GM12878 (cell line): ENCODE results near the gene MEIOSIN. TPM values are rescaled to one million over a fixed set of nuclear protein-coding genes. Genes with fewer than 3 reads are reported as not detected.
A peak's percentile ranks its signal among the peaks of the same experiment; 100 is the strongest.

Source experiments
- ATAC-seq: fragments of 200-7000 bp; cut with Tn5 transposase; 3 replicates; pipeline ENCODE4 v1.9.1; 2020; ENCODE audit warnings: mild to moderate bottlenecking, moderate library complexity
- BruUV-seq: library from RNA; stranded (reverse); fragments of 400-500 nt; replicated peaks from 2 replicates; lab custom pipeline; 2021; lab: Mats Ljungman, UMichigan
- CTCF ChIA-PET: fragments of 300-600 bp; sonication (Branson Sonifier 250); formaldehyde crosslinking; extraction: SDS; loops from one replicate; lab custom pipeline; 2021; ENCODE audit warnings: inconsistent platforms; lab: Yijun Ruan, JAX
- POLR2A ChIA-PET: fragments of 350-600 bp; formaldehyde crosslinking; extraction: SDS; loops from one replicate; lab custom pipeline; 2021; ENCODE audit warnings: inconsistent platforms; lab: Charles Lee
- RAD21 ChIA-PET: fragments of 300-600 bp; sonication (Branson Sonifier 250); formaldehyde crosslinking; loops from one replicate; lab custom pipeline; 2023; ENCODE audit warnings: antibody characterized with exemption; ENCODE audit not compliant: unreplicated experiment; lab: Charles Lee
- SMC1A ChIA-PET: fragments of 300-600 bp; sonication (Branson Sonifier 250); formaldehyde crosslinking; loops from one replicate; lab custom pipeline; 2023; ENCODE audit not compliant: unreplicated experiment, uncharacterized antibody; lab: Charles Lee
- DNase-seq: peaks from one replicate; pipeline ENCODE4 v3.0.0-alpha.2; 2011; ENCODE audit warnings: low read depth, low spot score
- FAIRE-seq: peaks from 3 replicates; lab custom pipeline; 2011; peaks lifted over from hg19 to GRCh38; lab: Jason Lieb, UNC
- H2AFZ ChIP-seq: 2 replicates; pipeline ENCODE4 v1.6.0; 2011; ENCODE audit warnings: low read depth, low read length, control low read depth; ENCODE audit not compliant: control insufficient read depth
- H3K27ac ChIP-seq: 2 replicates; pipeline ENCODE4 v1.5.1; 2011; ENCODE audit warnings: control low read depth; ENCODE audit not compliant: control insufficient read depth, insufficient read depth
- H3K27me3 ChIP-seq, 2 experiments: replicated peaks in 1 of 2; 2 replicates each; pipeline versions ENCODE4 v1.6.0 to v1.6.1; 2011; ENCODE audit warnings: low read length in 1 of 2; ENCODE audit not compliant: control insufficient read depth in 2 of 2, insufficient read depth in 2 of 2
- H3K36me3 ChIP-seq, 2 experiments: 2 replicates each; pipeline ENCODE4 v1.5.1; 2011; ENCODE audit warnings: low read length in 1 of 2; ENCODE audit not compliant: control insufficient read depth in 2 of 2, insufficient read depth in 2 of 2
- H3K4me1 ChIP-seq: 2 replicates; pipeline ENCODE4 v1.6.1; 2011; ENCODE audit warnings: mild to moderate bottlenecking, low read length, moderate library complexity, mixed read lengths; ENCODE audit not compliant: control insufficient read depth, insufficient read depth
- H3K4me2 ChIP-seq: 2 replicates; pipeline ENCODE4 v1.6.0; 2011; ENCODE audit warnings: control low read depth; ENCODE audit not compliant: control insufficient read depth, insufficient read depth
- H3K4me3 ChIP-seq: fragments of 200-600 bp; sonication (generic); 2 replicates; pipeline ENCODE4 v1.5.1; 2016
- H3K79me2 ChIP-seq: 2 replicates; pipeline ENCODE4 v1.6.0; 2011; ENCODE audit warnings: low read length; ENCODE audit not compliant: control insufficient read depth, insufficient read depth
- H3K9ac ChIP-seq: 2 replicates; pipeline ENCODE4 v1.8.0; 2011; ENCODE audit warnings: low read length, control low read depth, mixed read lengths; ENCODE audit not compliant: control insufficient read depth, insufficient read depth
- H3K9me3 ChIP-seq: replicated peaks from 3 replicates; pipeline ENCODE4 v1.5.1; 2011; ENCODE audit warnings: mild to moderate bottlenecking, low read length; ENCODE audit not compliant: control insufficient read depth, insufficient read depth
- H4K20me1 ChIP-seq: 2 replicates; pipeline ENCODE4 v1.6.0; 2011; ENCODE audit not compliant: control insufficient read depth, insufficient read depth
- CHD1 ChIP-seq: IDR thresholded peaks from 2 replicates; pipeline ENCODE4 v1.6.1; 2012; ENCODE audit warnings: low read depth, low read length, improper control_type of control experiment
- CHD4 ChIP-seq: fragments of 200-600 bp; sonication (generic); IDR thresholded peaks from 2 replicates; pipeline ENCODE4 v1.6.1; 2016; ENCODE audit warnings: mild to moderate bottlenecking
- KDM1A ChIP-seq: fragments of 200-600 bp; sonication (generic); IDR thresholded peaks from 2 replicates; pipeline ENCODE4 v1.6.1; 2016; ENCODE audit warnings: borderline replicate concordance
- LARP7 ChIP-seq: fragments of 450-650 bp; IDR thresholded peaks from 2 replicates; pipeline ENCODE4 v1.6.1; 2017; ENCODE audit warnings: mild to moderate bottlenecking
- RB1 ChIP-seq: fragments of 450-650 bp; formaldehyde crosslinking; IDR thresholded peaks from 2 replicates; pipeline ENCODE4 v1.6.1; 2017; ENCODE audit warnings: mild to moderate bottlenecking, borderline replicate concordance
- SMAD1 ChIP-seq: fragments of 450-650 bp; IDR thresholded peaks from 2 replicates; pipeline ENCODE4 v1.6.1; 2018; ENCODE audit warnings: mild to moderate bottlenecking, low read depth; ENCODE audit not compliant: partially characterized antibody
- SMARCA5 ChIP-seq: fragments of 450-650 bp; IDR thresholded peaks from 2 replicates; pipeline ENCODE4 v1.6.1; 2017; ENCODE audit warnings: mild to moderate bottlenecking
- SMC3 ChIP-seq: IDR thresholded peaks from 2 replicates; pipeline ENCODE4 v1.6.1; 2011; ENCODE audit warnings: low read length, improper control_type of control experiment, borderline replicate concordance
- STAT1 ChIP-seq: fragments of 450-650 bp; conservative IDR thresholded peaks from 2 replicates; pipeline ENCODE4 v1.6.1; 2014; ENCODE audit warnings: antibody characterized with exemption, mild to moderate bottlenecking
- WRNIP1 ChIP-seq: IDR thresholded peaks from 2 replicates; pipeline ENCODE4 v1.6.1; 2011; ENCODE audit warnings: low read depth, low read length, improper control_type of control experiment, borderline replicate concordance
- YBX1 ChIP-seq: fragments of 450-650 bp; IDR thresholded peaks from 2 replicates; pipeline ENCODE4 v1.6.1; 2016; ENCODE audit warnings: antibody characterized with exemption
- ZNF622 ChIP-seq: fragments of 450-650 bp; IDR thresholded peaks from 2 replicates; pipeline ENCODE4 v1.6.1; 2017; ENCODE audit warnings: mild to moderate bottlenecking, inconsistent platforms
- WGBS: methylation state at CpG from one replicate; pipeline ENCODE4 v1.1.6; 2016; ENCODE audit warnings: low lambda C conversion rate; ENCODE audit not compliant: insufficient replicate concordance, insufficient coverage; ENCODE audit errors: missing lambda C conversion rate; 5-methylcytosine and 5-hydroxymethylcytosine counted together
- in situ Hi-C: fragments of 300-500 bp; cut with MboI; formaldehyde crosslinking; loops from 9 replicates; pipeline ENCODE4 v1.14.3; 2018; ENCODE audit warnings: mixed read lengths
- intact Hi-C: fragments of 100-400 bp; cut with micrococcal nuclease; formaldehyde crosslinking; loops from one replicate; pipeline ENCODE4 v1.14.2; 2022; ENCODE audit not compliant: unreplicated experiment
- polyA plus RNA-seq, 11 experiments: library from polyadenylated mRNA; depleted of rRNA in 4 of 11; unstranded in 6 of 11; stranded (reverse) in 5 of 11; fragments of >200 nt; fragmentation: Nextera tagmentation in 4 of 11; fragmentation: Illumina TruSeq in 1 of 11; extraction: Ambion mirVana in 4 of 11; extraction: Trizol in 1 of 11; gene quantifications; 1 replicate in 1 of 11; 2 replicates in 10 of 11; pipeline versions ENCODE4 v1.2.1 to v1.2.3, GENCODE V29; 2011 to 2016; ENCODE audit warnings: inconsistent platforms in 2 of 11, missing spikeins in 2 of 11, low read depth in 1 of 11
- total RNA-seq, 4 experiments: library from RNA; depleted of rRNA in 3 of 4; stranded (reverse); fragments of >200 nt in 3 of 4; fragmentation: Illumina TruSeq in 1 of 4; extraction: Trizol in 1 of 4; gene quantifications; 2 replicates each; pipeline versions ENCODE4 v1.2.1 to v1.2.3, GENCODE V29; 2013 to 2021
- TF ChIP-seq, protein P1 (sequence below): IDR thresholded peaks from 2 replicates; pipeline ENCODE4 v1.6.1; 2012; ENCODE audit warnings: low read depth, low read length, improper control_type of control experiment
- TF ChIP-seq, protein P2 (sequence below): fragments of 450-650 bp; IDR thresholded peaks from 2 replicates; pipeline ENCODE4 v1.6.1; 2016; ENCODE audit warnings: mild to moderate bottlenecking
- TF ChIP-seq, protein P3 (sequence below): fragments of 450-650 bp; IDR thresholded peaks from 2 replicates; pipeline ENCODE4 v1.6.1; 2017; ENCODE audit warnings: mild to moderate bottlenecking, low read depth, inconsistent platforms; ENCODE audit not compliant: poor library complexity, severe bottlenecking
- TF ChIP-seq, protein P4 (sequence below): fragments of 450-650 bp; conservative IDR thresholded peaks from 2 replicates; pipeline ENCODE4 v1.6.1; 2017; ENCODE audit warnings: mild to moderate bottlenecking, moderate library complexity

Gene MEIOSIN
- total and polyA plus RNA-seq, 10 of the 15 experiments (the other 5 are each of a cell fraction or from before 2014, with no cell fraction given), result 0.05 to 0.66 (median 0.14) TPM; not detected in 4

DNA sequence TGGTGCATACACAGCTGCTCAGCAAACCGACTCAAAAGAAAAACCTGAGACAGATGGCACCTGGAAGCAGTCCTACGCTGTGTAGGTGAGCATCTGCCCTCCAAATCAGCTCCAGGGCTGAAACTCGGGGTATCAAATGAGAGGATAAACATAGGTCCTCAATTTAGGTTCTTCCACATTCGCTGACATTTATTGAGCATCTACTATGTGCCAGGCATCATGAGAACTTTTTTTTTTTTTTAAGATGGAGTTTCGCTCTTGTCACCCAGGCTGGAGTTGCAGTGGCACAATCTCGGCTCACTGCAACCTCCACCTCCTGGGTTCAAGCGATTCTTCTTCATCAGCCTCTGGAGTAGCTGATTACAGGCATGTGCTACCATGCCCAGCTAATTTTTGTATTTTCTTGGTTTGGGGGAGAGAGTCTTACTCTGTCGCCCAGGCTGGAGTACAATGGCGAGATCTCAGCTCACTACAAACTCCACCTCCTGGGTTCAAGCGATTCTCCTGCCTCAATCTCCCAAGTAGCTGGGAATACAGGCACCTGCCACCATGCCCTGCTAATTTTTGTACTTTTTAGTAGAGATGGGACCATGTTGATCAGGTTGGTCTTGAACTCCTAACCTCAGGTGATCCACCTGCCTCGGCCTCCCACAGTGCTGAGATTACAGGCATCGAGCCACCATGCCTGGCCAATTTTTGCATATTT lies 27.4 kb upstream of the MEIOSIN start:
- CTCF ChIA-PET, result interaction anchor here (0.9 to 6.1 kb wide), 9 partner anchors 9 to 261 kb away, joined by 3 to 73 read pairs (median 3); partner anchors contain the start of genes GIPR, QPCTL and SNRPD2
- Histone ChIP-seq H2AFZ (no peak overlapping the region), H3K4me1 (peaks cover 19% of the 10 kb centered on the region), H4K20me1 (no peaks in the 10 kb centered on the region), H3K79me2 (peaks cover 2% of the 10 kb centered on the region), H3K4me3 (no peak overlapping the region), H3K36me3 (peaks cover 2 to 6% of the 10 kb centered on the region in 2 experiments; a peak in 3 of 4 replicates), H3K4me2 (peak overlapping the region; percentile 45; the same call in 1 of the 2 replicates), H3K27me3 (no peaks in the 10 kb centered on the region), H3K9me3 (no peaks in the 10 kb centered on the region), H3K27ac (peak overlapping the region; percentile 82), H3K9ac (no peak overlapping the region)
- SMC1A ChIA-PET, result interaction anchor here (3.8 to 6.0 kb wide), 3 partner anchors 11 to 25 kb away, joined by 27 to 31 read pairs (median 29); partner anchors contain the start of genes FBXO46, QPCTL and SNRPD2
- intact Hi-C loops (loop anchor here (1.0 kb wide), 1 partner anchor 24 kb away; the partner anchor contains the start of gene FBXO46), in situ Hi-C loops (no loop called here)
- POLR2A ChIA-PET, result interaction anchor here (0.6 to 3.5 kb wide), 8 partner anchors 9 to 211 kb away, joined by 3 to 49 read pairs (median 6); partner anchors contain the start of genes EML2, FBXO46, GIPR and QPCTL
- 70% methylated on average over 12 of the region's 12 CpGs for whole genome bisulfite sequencing
- peak; percentile 94; the same call in 1 of the 2 replicates for TF ChIP-seq SMARCA5
- TF ChIP-seq ZNF622, result no peak
- no peak for TF ChIP-seq RB1
- TF ChIP-seq CHD4, result peak; percentile 97; the same call in 1 of the 2 replicates
- TF ChIP-seq KDM1A, result peak; percentile 93; the same call in 1 of the 2 replicates
- no peak for TF ChIP-seq SMAD1
- TF ChIP-seq CHD1, result no peak
- TF ChIP-seq, protein P1, sequence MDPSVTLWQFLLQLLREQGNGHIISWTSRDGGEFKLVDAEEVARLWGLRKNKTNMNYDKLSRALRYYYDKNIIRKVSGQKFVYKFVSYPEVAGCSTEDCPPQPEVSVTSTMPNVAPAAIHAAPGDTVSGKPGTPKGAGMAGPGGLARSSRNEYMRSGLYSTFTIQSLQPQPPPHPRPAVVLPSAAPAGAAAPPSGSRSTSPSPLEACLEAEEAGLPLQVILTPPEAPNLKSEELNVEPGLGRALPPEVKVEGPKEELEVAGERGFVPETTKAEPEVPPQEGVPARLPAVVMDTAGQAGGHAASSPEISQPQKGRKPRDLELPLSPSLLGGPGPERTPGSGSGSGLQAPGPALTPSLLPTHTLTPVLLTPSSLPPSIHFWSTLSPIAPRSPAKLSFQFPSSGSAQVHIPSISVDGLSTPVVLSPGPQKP, result no peak
- TF ChIP-seq LARP7, result 0 out of 2 replicates have a peak, but pooled peaks have one; percentile 15
- TF ChIP-seq, protein P2, sequence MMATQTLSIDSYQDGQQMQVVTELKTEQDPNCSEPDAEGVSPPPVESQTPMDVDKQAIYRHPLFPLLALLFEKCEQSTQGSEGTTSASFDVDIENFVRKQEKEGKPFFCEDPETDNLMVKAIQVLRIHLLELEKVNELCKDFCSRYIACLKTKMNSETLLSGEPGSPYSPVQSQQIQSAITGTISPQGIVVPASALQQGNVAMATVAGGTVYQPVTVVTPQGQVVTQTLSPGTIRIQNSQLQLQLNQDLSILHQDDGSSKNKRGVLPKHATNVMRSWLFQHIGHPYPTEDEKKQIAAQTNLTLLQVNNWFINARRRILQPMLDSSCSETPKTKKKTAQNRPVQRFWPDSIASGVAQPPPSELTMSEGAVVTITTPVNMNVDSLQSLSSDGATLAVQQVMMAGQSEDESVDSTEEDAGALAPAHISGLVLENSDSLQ, result peak; percentile 13; the same call in 1 of the 2 replicates
- no peak for TF ChIP-seq SMC3
- no peak for TF ChIP-seq WRNIP1
- TF ChIP-seq YBX1, result no peak
- TF ChIP-seq, protein P3, sequence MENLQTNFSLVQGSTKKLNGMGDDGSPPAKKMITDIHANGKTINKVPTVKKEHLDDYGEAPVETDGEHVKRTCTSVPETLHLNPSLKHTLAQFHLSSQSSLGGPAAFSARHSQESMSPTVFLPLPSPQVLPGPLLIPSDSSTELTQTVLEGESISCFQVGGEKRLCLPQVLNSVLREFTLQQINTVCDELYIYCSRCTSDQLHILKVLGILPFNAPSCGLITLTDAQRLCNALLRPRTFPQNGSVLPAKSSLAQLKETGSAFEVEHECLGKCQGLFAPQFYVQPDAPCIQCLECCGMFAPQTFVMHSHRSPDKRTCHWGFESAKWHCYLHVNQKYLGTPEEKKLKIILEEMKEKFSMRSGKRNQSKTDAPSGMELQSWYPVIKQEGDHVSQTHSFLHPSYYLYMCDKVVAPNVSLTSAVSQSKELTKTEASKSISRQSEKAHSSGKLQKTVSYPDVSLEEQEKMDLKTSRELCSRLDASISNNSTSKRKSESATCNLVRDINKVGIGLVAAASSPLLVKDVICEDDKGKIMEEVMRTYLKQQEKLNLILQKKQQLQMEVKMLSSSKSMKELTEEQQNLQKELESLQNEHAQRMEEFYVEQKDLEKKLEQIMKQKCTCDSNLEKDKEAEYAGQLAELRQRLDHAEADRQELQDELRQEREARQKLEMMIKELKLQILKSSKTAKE, result no peak
- TF ChIP-seq, protein P4, sequence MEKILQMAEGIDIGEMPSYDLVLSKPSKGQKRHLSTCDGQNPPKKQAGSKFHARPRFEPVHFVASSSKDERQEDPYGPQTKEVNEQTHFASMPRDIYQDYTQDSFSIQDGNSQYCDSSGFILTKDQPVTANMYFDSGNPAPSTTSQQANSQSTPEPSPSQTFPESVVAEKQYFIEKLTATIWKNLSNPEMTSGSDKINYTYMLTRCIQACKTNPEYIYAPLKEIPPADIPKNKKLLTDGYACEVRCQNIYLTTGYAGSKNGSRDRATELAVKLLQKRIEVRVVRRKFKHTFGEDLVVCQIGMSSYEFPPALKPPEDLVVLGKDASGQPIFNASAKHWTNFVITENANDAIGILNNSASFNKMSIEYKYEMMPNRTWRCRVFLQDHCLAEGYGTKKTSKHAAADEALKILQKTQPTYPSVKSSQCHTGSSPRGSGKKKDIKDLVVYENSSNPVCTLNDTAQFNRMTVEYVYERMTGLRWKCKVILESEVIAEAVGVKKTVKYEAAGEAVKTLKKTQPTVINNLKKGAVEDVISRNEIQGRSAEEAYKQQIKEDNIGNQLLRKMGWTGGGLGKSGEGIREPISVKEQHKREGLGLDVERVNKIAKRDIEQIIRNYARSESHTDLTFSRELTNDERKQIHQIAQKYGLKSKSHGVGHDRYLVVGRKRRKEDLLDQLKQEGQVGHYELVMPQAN, result peak; percentile 78
- TF ChIP-seq STAT1, result 0 out of 2 replicates have a peak, but pooled peaks have one; percentile 15
- no peak for DNase-seq
- RAD21 ChIA-PET, result interaction anchor here (1.1 to 4.2 kb wide), 8 partner anchors 12 to 93 kb away, joined by 3 to 25 read pairs (median 12); partner anchors contain the start of genes FBXO46, QPCTL, SIX5 and SNRPD2
- FAIRE-seq, result no peak
- no TSS peak for BruUV-seq
- no peak for ATAC-seq
